ENCODE results near the gene ZNF362.
"Not testable (repeated sequence)": the region's sequence is repeated elsewhere in the genome, so short reads cannot be mapped to it uniquely, and the experiment has no call there.

Gene ZNF362

GRCh38 chr1:33284049-33284448 lies 27.8 kb downstream of the ZNF362 start:
- TF ChIP-seq CTCF (IDR thresholded peaks at IDR 0.05; ENCODE audit: low read depth, low read length, missing control alignments): no peak
- no peak overlapping the region for H3K4me3 ChIP-seq (ENCODE audit: low read depth, low read length)
- DNase-seq (ENCODE audit: low read depth): no peak

- no peak for TF ChIP-seq CTCF (IDR thresholded peaks at IDR 0.05; ENCODE audit: low read depth, low read length, missing control alignments)
Measured at GRCh38 chr1:33286451-33287185, 30.3 kb downstream of the ZNF362 start.

GRCh38 chr1:33287317-33287716 lies 31.0 kb downstream of the ZNF362 start:
- no peak overlapping the region for H3K4me3 ChIP-seq (ENCODE audit: low read depth, low read length)
- no peak for TF ChIP-seq CTCF (IDR thresholded peaks at IDR 0.05; ENCODE audit: low read depth, low read length, missing control alignments)
- no peak for DNase-seq (ENCODE audit: low read depth)

More at GRCh38 chr1:33286451-33287185, 30.3 kb downstream of the ZNF362 start:
- DNase-seq (ENCODE audit: low read depth): no peak
- H3K4me3 ChIP-seq (ENCODE audit: low read depth, low read length): no peak overlapping the region

- DNase-seq (ENCODE audit: low read depth): no peak
- no peak for TF ChIP-seq CTCF (IDR thresholded peaks at IDR 0.05; ENCODE audit: low read depth, low read length, missing control alignments)
- no peak overlapping the region for H3K4me3 ChIP-seq (ENCODE audit: low read depth, low read length)
Measured at GRCh38 chr1:33288976-33289857, 32.9 kb downstream of the ZNF362 start.

GRCh38 chr1:33289858-33290154 lies 33.5 kb downstream of the ZNF362 start:
- H3K4me3 ChIP-seq (ENCODE audit: low read depth, low read length): no peak overlapping the region
- no peak for TF ChIP-seq CTCF (IDR thresholded peaks at IDR 0.05; ENCODE audit: low read depth, low read length, missing control alignments)
- no peak for DNase-seq (ENCODE audit: low read depth)

GRCh38 chr1:33290615-33291014 lies 34.3 kb downstream of the ZNF362 start:
- not testable (repeated sequence) for DNase-seq (ENCODE audit: low read depth); H3K4me3 ChIP-seq (ENCODE audit: low read depth, low read length)

GRCh38 chr1:33292726-33293340 lies 36.5 kb downstream of the ZNF362 start:
- no peak for DNase-seq (ENCODE audit: low read depth)
- no peak overlapping the region for H3K4me3 ChIP-seq (ENCODE audit: low read depth, low read length)
- TF ChIP-seq CTCF (IDR thresholded peaks at IDR 0.05; ENCODE audit: low read depth, low read length, missing control alignments): no peak
